K562 (cell line): Measurements from ENCODE around the gene INTS1. TPM values are rescaled to one million over a fixed set of nuclear protein-coding genes. Genes with fewer than 3 reads are reported as not detected.

Experiments
- BCL6 ChIP-seq: fragments of 250-450 bp; sonication (Bioruptor Pico); IDR thresholded peaks from 2 replicates; pipeline ENCODE4 v1.4.0; 2020
- FOXA3 ChIP-seq, 2 experiments: fragments of 450-650 bp in 1 of 2; sonication (generic) in 1 of 2; formaldehyde crosslinking; IDR thresholded peaks in 1 of 2; conservative IDR thresholded peaks in 1 of 2; 2 replicates each; pipeline versions ENCODE4 v1.4.0 to v1.8.0; 2020 to 2022; ENCODE audit warnings: mild to moderate bottlenecking in 2 of 2, missing genetic modification reagents in 1 of 2
- MBD2 ChIP-seq: sonication (generic); IDR thresholded peaks from 2 replicates; pipeline ENCODE4 v1.6.1; 2016; ENCODE audit warnings: low read depth, borderline replicate concordance
- RB1 ChIP-seq: fragments of 450-650 bp; IDR thresholded peaks from 2 replicates; pipeline ENCODE4 v1.6.1; 2017; ENCODE audit warnings: low read depth, mild to moderate bottlenecking
- RBBP5 ChIP-seq: fragments of 200-600 bp; sonication (generic); IDR thresholded peaks from 2 replicates; pipeline ENCODE4 v1.6.1; 2012; ENCODE audit warnings: borderline replicate concordance, mild to moderate bottlenecking, low read length, control low read depth, inconsistent platforms; ENCODE audit not compliant: insufficient read depth, poor library complexity, severe bottlenecking
- RNF2 ChIP-seq: sonication (generic); IDR thresholded peaks from 2 replicates; pipeline ENCODE4 v1.6.1; 2016
- SMARCC2 ChIP-seq: fragments of 450-650 bp; IDR thresholded peaks from 2 replicates; pipeline ENCODE4 v1.6.1; 2017; ENCODE audit warnings: antibody characterized with exemption, moderate library complexity, mild to moderate bottlenecking, low read depth
- TAL1 ChIP-seq: fragments of 450-650 bp; IDR thresholded peaks from 2 replicates; pipeline ENCODE4 v1.6.1; 2016; ENCODE audit warnings: mild to moderate bottlenecking
- TCF3 ChIP-seq: sonication (generic); formaldehyde crosslinking; IDR thresholded peaks from 2 replicates; pipeline ENCODE4 v1.4.0; 2020; ENCODE audit warnings: mild to moderate bottlenecking, missing genetic modification reagents
- ZFX ChIP-seq: sonication (generic); formaldehyde crosslinking; IDR thresholded peaks from 2 replicates; pipeline ENCODE4 v1.8.0; 2022; ENCODE audit warnings: mild to moderate bottlenecking, missing genetic modification reagents, moderate library complexity
- ZNF696 ChIP-seq: fragments of 250-450 bp; sonication (Bioruptor Pico); conservative IDR thresholded peaks from 2 replicates; pipeline ENCODE4 v1.4.0; 2020; ENCODE audit warnings: mild to moderate bottlenecking, moderate library complexity
- ZNF830 ChIP-seq: fragments of 250-450 bp; sonication (Bioruptor Pico); IDR thresholded peaks from 2 replicates; pipeline ENCODE4 v1.5.0; 2021; ENCODE audit warnings: mild to moderate bottlenecking
- polyA plus RNA-seq, 8 experiments: library from polyadenylated mRNA; depleted of rRNA in 4 of 8; stranded (reverse) in 5 of 8; unstranded in 3 of 8; fragments of >200 nt; fragmentation: Nextera tagmentation in 2 of 8; fragmentation: Illumina TruSeq in 1 of 8; extraction: Ambion mirVana in 2 of 8; extraction: Trizol in 1 of 8; gene quantifications; 2 replicates each; pipeline versions ENCODE4 v1.2.1 to v1.2.3, GENCODE V29; 2011 to 2014; ENCODE audit warnings: inconsistent platforms in 1 of 8, missing spikeins in 1 of 8
- total RNA-seq, 7 experiments: library from RNA; depleted of rRNA in 6 of 7; stranded (reverse); fragments of >200 nt in 6 of 7; fragmentation: Illumina TruSeq in 2 of 7; extraction: Trizol in 2 of 7; gene quantifications; 2 replicates each; pipeline versions ENCODE4 v1.2.1 to v1.2.3, GENCODE V29; 2011 to 2021; ENCODE audit warnings: low replicate concordance in 1 of 7
- TF ChIP-seq, protein P1 (sequence below): fragments of 450-650 bp; IDR thresholded peaks from 2 replicates; pipeline ENCODE4 v1.7.1; 2018; ENCODE audit warnings: mild to moderate bottlenecking, low read depth; ENCODE audit not compliant: partially characterized antibody
- TF ChIP-seq, protein P2 (sequence below): fragments of 450-650 bp; IDR thresholded peaks from 2 replicates; pipeline ENCODE4 v1.6.1; 2014; ENCODE audit warnings: low read depth, mild to moderate bottlenecking, moderate library complexity, borderline replicate concordance
- TF ChIP-seq, protein P3 (sequence below): sonication (generic); formaldehyde crosslinking; IDR thresholded peaks from 2 replicates; pipeline ENCODE4 v1.8.0; 2022; ENCODE audit warnings: missing genetic modification reagents, mild to moderate bottlenecking, borderline replicate concordance
- TF ChIP-seq, protein P4 (sequence below): sonication (generic); formaldehyde crosslinking; IDR thresholded peaks from 2 replicates; pipeline ENCODE4 v1.8.1; 2023; ENCODE audit warnings: mild to moderate bottlenecking, missing genetic modification reagents, moderate library complexity
- TF ChIP-seq, protein P5 (sequence below): sonication (generic); formaldehyde crosslinking; IDR thresholded peaks from 2 replicates; pipeline ENCODE4 v1.8.0; 2022; ENCODE audit warnings: mild to moderate bottlenecking, low read depth, missing genetic modification reagents

INTS1 gene
- total and polyA plus RNA-seq, 9 of the 15 experiments (the other 6 are each of a cell fraction or from before 2014, with no cell fraction given): 0.34 to 119 (median 18.5) TPM

DNA sequence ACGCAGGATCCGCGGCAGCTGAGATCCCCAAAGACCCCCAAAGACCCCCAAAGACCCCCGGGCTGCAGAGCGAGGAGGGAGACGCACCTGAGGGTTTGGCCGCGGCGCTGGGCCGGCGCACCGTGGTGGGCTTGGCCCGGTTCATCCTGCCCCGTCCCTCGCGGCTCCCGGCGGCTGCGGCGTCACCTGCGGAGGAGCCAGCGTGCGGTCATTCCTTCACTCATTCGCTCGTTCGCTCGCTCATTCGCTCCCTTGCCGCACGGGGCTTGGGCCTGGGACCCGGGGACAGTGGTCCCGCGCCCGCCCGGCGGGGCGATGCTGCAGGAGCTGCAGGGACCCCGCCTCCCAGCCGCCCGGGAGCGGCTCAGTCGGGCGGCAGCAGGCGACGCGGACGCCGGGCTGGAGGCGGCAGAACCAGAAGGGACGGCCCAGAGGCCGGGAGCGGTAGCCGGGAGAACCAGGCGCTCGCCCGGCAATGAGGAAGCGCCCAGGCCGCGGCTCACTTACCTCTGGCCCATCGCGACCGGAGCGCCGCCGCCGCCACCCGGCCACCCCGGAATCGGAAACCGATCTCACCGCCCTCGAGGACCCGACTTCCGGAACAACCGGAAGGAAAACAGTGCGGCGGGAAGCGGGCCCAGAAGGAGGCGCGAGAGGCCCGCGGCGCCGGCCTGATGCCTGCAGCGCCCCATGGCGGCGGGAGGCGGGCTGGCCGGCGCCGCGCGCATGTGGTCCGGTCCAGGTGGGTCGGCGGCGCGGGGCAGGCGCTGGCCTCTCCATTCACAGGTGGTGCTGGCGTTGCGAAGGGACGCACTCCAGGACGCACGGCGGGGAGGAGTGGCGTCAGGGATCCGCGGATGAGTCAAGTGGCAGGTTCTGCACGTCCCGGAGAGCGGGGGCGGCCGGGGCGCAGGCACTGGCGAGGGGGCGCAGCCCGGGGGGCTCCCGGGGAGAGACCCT is at the start of gene INTS1 (continued):
- TF ChIP-seq, protein P1, sequence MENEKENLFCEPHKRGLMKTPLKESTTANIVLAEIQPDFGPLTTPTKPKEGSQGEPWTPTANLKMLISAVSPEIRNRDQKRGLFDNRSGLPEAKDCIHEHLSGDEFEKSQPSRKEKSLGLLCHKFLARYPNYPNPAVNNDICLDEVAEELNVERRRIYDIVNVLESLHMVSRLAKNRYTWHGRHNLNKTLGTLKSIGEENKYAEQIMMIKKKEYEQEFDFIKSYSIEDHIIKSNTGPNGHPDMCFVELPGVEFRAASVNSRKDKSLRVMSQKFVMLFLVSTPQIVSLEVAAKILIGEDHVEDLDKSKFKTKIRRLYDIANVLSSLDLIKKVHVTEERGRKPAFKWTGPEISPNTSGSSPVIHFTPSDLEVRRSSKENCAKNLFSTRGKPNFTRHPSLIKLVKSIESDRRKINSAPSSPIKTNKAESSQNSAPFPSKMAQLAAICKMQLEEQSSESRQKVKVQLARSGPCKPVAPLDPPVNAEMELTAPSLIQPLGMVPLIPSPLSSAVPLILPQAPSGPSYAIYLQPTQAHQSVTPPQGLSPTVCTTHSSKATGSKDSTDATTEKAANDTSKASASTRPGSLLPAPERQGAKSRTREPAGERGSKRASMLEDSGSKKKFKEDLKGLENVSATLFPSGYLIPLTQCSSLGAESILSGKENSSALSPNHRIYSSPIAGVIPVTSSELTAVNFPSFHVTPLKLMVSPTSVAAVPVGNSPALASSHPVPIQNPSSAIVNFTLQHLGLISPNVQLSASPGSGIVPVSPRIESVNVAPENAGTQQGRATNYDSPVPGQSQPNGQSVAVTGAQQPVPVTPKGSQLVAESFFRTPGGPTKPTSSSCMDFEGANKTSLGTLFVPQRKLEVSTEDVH: peak; percentile 91
- TF ChIP-seq BCL6 (CRISPR knock-in tag) (no peak), TCF3 (CRISPR knock-in tag) (no peak; the same call in 1 of the 2 replicates), ZNF696 (CRISPR knock-in tag) (no peak), ZFX (CRISPR knock-in tag) (peak; percentile 86), FOXA3 (CRISPR knock-in tag; conservative IDR thresholded peaks at IDR 0.05 in 1 of 2, IDR thresholded peaks at IDR 0.05 in 1 of 2) (peak in 1 of 2 experiments; percentile 89; a peak in 2 of 4 replicates), TAL1 (no peak), RBBP5 (peak; percentile 95), MBD2 (peak; percentile 80; the same call in 1 of the 2 replicates), RNF2 (no peak), ZNF830 (CRISPR knock-in tag) (no peak), RB1 (peak; percentile 98), SMARCC2 (no peak)
- TF ChIP-seq, protein P2, sequence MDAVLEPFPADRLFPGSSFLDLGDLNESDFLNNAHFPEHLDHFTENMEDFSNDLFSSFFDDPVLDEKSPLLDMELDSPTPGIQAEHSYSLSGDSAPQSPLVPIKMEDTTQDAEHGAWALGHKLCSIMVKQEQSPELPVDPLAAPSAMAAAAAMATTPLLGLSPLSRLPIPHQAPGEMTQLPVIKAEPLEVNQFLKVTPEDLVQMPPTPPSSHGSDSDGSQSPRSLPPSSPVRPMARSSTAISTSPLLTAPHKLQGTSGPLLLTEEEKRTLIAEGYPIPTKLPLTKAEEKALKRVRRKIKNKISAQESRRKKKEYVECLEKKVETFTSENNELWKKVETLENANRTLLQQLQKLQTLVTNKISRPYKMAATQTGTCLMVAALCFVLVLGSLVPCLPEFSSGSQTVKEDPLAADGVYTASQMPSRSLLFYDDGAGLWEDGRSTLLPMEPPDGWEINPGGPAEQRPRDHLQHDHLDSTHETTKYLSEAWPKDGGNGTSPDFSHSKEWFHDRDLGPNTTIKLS: peak; percentile 76
- TF ChIP-seq, protein P3, sequence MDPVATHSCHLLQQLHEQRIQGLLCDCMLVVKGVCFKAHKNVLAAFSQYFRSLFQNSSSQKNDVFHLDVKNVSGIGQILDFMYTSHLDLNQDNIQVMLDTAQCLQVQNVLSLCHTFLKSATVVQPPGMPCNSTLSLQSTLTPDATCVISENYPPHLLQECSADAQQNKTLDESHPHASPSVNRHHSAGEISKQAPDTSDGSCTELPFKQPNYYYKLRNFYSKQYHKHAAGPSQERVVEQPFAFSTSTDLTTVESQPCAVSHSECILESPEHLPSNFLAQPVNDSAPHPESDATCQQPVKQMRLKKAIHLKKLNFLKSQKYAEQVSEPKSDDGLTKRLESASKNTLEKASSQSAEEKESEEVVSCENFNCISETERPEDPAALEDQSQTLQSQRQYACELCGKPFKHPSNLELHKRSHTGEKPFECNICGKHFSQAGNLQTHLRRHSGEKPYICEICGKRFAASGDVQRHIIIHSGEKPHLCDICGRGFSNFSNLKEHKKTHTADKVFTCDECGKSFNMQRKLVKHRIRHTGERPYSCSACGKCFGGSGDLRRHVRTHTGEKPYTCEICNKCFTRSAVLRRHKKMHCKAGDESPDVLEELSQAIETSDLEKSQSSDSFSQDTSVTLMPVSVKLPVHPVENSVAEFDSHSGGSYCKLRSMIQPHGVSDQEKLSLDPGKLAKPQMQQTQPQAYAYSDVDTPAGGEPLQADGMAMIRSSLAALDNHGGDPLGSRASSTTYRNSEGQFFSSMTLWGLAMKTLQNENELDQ (CRISPR knock-in tag): no peak
- TF ChIP-seq, protein P4, sequence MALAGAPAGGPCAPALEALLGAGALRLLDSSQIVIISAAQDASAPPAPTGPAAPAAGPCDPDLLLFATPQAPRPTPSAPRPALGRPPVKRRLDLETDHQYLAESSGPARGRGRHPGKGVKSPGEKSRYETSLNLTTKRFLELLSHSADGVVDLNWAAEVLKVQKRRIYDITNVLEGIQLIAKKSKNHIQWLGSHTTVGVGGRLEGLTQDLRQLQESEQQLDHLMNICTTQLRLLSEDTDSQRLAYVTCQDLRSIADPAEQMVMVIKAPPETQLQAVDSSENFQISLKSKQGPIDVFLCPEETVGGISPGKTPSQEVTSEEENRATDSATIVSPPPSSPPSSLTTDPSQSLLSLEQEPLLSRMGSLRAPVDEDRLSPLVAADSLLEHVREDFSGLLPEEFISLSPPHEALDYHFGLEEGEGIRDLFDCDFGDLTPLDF (CRISPR knock-in tag): peak; percentile 89
- TF ChIP-seq, protein P5, sequence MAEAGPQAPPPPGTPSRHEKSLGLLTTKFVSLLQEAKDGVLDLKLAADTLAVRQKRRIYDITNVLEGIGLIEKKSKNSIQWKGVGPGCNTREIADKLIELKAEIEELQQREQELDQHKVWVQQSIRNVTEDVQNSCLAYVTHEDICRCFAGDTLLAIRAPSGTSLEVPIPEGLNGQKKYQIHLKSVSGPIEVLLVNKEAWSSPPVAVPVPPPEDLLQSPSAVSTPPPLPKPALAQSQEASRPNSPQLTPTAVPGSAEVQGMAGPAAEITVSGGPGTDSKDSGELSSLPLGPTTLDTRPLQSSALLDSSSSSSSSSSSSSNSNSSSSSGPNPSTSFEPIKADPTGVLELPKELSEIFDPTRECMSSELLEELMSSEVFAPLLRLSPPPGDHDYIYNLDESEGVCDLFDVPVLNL (CRISPR knock-in tag): no peak
